T-helper 2 cell treated with Interferon-gamma antibody and Interleukin-4, amounts not matched to agents 5 μg/mL and 100 μg/mL, for 36 hours (primary cell): ENCODE results near the gene TBXAS1.

Experiments
- DNase-seq: peaks from one replicate; pipeline ENCODE4 v3.0.0; 2021; ENCODE audit warnings: low spot score
- H3K27ac Mint-ChIP-seq: one replicate; pipeline ENCODE4 v1.8.0; 2021; ENCODE audit warnings: mild to moderate bottlenecking, mixed read lengths
- H3K27me3 Mint-ChIP-seq: one replicate; pipeline ENCODE4 v1.8.0; 2021; ENCODE audit warnings: low read depth, mixed read lengths
- H3K36me3 Mint-ChIP-seq: one replicate; pipeline ENCODE4 v1.8.0; 2021; ENCODE audit warnings: low read depth, mixed read lengths
- H3K4me1 Mint-ChIP-seq: one replicate; pipeline ENCODE4 v1.8.0; 2021; ENCODE audit warnings: low read depth, mixed read lengths
- H3K4me3 Mint-ChIP-seq: one replicate; pipeline ENCODE4 v1.8.0; 2022; ENCODE audit warnings: mild to moderate bottlenecking, moderate library complexity, mixed read lengths
- H3K9me3 Mint-ChIP-seq: one replicate; pipeline ENCODE4 v1.8.0; 2021; ENCODE audit warnings: mixed read lengths

TBXAS1 gene

DNA sequence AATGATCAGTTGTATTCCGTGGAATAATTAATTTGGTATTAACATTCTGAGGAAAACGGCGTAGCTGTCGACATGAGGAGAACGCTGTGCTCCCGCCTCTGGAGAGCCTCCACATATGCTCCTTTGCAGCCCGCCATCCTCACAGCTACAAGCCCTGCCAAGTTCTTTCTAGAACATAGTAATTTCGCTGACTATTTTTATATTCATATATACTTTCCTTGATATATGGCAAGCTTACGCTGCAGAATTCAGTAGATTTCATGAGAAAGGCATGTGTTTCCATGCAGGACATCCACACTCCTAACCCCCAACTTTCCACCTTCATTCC is 45.2 kb downstream of the TBXAS1 start:
- Mint-ChIP-seq H3K27me3 (no peaks in the 10 kb centered on the region), H3K27ac (no peak overlapping the region), H3K36me3 (no peaks in the 10 kb centered on the region), H3K9me3 (no peaks in the 10 kb centered on the region), H3K4me1 (peaks cover 4% of the 10 kb centered on the region), H3K4me3 (no peak overlapping the region)
- DNase-seq, result no peak

DNA sequence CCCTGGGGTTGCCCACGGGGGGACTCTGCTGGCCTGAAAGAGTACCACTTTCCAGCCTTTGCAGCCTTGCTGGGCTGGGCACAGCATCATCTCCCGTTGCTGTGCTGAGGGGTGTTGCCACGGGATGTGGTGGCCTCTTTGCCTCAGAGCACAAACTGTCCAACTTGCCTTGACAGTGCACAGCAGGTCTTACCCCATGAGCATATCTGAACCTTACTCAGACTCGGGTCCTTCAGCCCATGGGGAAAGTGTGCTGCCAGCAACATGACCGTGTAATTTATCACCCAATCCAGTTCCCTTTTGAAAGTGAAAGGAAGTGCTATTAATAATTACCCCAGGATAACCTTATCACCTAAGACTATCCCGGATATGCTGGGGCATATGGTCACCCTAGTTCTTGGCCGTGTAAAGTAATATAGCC is 46.8 kb downstream of the TBXAS1 start:
- Mint-ChIP-seq H3K36me3 (no peaks in the 10 kb centered on the region), H3K4me3 (no peak overlapping the region), H3K27me3 (no peaks in the 10 kb centered on the region), H3K4me1 (peaks cover 2% of the 10 kb centered on the region), H3K9me3 (no peaks in the 10 kb centered on the region), H3K27ac (no peak overlapping the region)
- DNase-seq, result no peak

GRCh38 chr7:139876622-139877283 is 47.7 kb downstream of the TBXAS1 start:
- H3K4me3 Mint-ChIP-seq, result no peak overlapping the region
- peaks cover 2% of the 10 kb centered on the region for H3K4me1 Mint-ChIP-seq
- no peak for DNase-seq
- H3K36me3 Mint-ChIP-seq, result no peaks in the 10 kb centered on the region
- no peaks in the 10 kb centered on the region for H3K9me3 Mint-ChIP-seq
- no peaks in the 10 kb centered on the region for H3K27me3 Mint-ChIP-seq
- H3K27ac Mint-ChIP-seq, result no peak overlapping the region

- no peak overlapping the region for H3K4me3 Mint-ChIP-seq
- peaks cover 3% of the 10 kb centered on the region for H3K27me3 Mint-ChIP-seq
- no peak overlapping the region for H3K27ac Mint-ChIP-seq
- H3K4me1 Mint-ChIP-seq, result no peaks in the 10 kb centered on the region
- no peaks in the 10 kb centered on the region for H3K36me3 Mint-ChIP-seq
- no peaks in the 10 kb centered on the region for H3K9me3 Mint-ChIP-seq
- no peak for DNase-seq
Measured at GRCh38 chr7:139883814-139884213, 54.8 kb downstream of the TBXAS1 start.

DNA sequence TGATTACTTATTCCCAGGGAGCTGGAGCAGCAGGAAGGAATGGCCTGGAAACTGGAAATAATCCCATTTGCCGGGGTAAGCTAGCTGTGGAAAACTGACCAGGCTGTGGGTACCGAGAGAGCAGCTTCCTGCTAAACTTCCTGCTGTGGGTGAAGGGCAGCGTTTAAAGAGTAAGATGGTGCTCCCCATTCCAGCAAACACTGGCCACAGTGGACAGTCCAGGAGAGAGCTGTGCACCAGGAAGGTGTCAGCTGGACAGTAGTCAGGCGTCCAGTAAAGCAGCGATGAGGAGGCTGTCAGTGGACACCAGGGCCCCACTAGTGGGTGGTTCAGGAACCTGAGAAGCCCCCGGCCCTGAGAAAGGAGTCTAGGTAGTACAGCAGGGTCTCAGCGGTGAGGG is 55.4 kb downstream of the TBXAS1 start:
- Mint-ChIP-seq H3K9me3 (no peaks in the 10 kb centered on the region), H3K4me1 (no peaks in the 10 kb centered on the region), H3K4me3 (no peak overlapping the region), H3K36me3 (no peaks in the 10 kb centered on the region), H3K27me3 (peaks cover 3% of the 10 kb centered on the region), H3K27ac (no peak overlapping the region)
- no peak for DNase-seq

DNA sequence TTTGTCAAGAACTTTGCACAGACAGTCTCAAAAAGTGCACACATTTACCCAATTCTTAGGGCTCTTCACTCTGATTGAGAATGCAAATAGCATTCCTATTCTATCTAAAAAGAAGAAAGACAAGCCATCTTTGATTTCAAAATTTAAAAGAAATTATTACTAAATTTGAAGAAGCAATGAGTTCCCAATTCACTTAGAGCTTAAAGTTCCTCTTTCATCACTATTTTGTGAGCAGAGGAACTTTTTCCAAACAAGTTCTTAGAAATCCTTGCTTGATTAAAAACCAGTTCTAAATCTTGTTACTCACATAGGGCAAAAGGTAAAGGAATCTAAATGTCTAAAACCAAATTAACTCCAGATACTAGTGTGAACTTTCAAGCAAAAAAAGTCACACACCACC is 56.4 kb downstream of the TBXAS1 start:
- no peak overlapping the region for H3K4me3 Mint-ChIP-seq
- no peaks in the 10 kb centered on the region for H3K36me3 Mint-ChIP-seq
- H3K27ac Mint-ChIP-seq, result no peak overlapping the region
- H3K4me1 Mint-ChIP-seq, result no peaks in the 10 kb centered on the region
- no peak for DNase-seq
- peaks cover 3% of the 10 kb centered on the region for H3K27me3 Mint-ChIP-seq
- H3K9me3 Mint-ChIP-seq, result no peaks in the 10 kb centered on the region

DNA sequence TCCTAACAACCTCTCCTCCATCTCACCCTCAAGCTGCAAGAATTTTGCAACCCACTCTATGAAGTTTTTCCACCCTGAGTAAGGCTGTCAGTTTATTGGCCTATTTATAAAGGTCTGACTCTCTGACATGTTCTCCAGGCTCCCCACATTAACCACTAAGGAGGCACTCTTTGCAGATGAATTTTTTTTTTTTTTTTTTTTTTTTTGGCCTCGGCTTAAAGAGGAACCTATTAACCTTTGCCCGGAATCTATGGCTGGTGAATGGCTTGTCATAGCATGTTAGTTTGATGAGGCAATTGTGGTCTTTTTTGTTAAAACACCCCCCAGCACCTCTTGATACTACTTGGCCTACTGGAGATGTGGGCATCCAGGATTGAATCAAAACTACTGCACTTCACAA is 57.1 kb downstream of the TBXAS1 start:
- DNase-seq, result no peak
- H3K27ac Mint-ChIP-seq, result no peak overlapping the region
- no peaks in the 10 kb centered on the region for H3K4me1 Mint-ChIP-seq
- H3K4me3 Mint-ChIP-seq, result no peak overlapping the region
- no peaks in the 10 kb centered on the region for H3K9me3 Mint-ChIP-seq
- H3K36me3 Mint-ChIP-seq, result no peaks in the 10 kb centered on the region
- peaks cover 3% of the 10 kb centered on the region for H3K27me3 Mint-ChIP-seq

- Mint-ChIP-seq H3K36me3 (no peaks in the 10 kb centered on the region), H3K4me1 (no peaks in the 10 kb centered on the region), H3K9me3 (no peaks in the 10 kb centered on the region), H3K27ac (no peak overlapping the region), H3K4me3 (no peak overlapping the region), H3K27me3 (peaks cover 3% of the 10 kb centered on the region)
- DNase-seq, result no peak
Measured at GRCh38 chr7:139886899-139887298, 57.8 kb downstream of the TBXAS1 start.

- H3K36me3 Mint-ChIP-seq, result no peaks in the 10 kb centered on the region
- no peak overlapping the region for H3K4me3 Mint-ChIP-seq
- DNase-seq, result no peak
- no peaks in the 10 kb centered on the region for H3K4me1 Mint-ChIP-seq
- H3K9me3 Mint-ChIP-seq, result no peaks in the 10 kb centered on the region
- H3K27me3 Mint-ChIP-seq, result peaks cover 3% of the 10 kb centered on the region
- no peak overlapping the region for H3K27ac Mint-ChIP-seq
Measured at GRCh38 chr7:139887992-139888481, 59.0 kb downstream of the TBXAS1 start.

- H3K9me3 Mint-ChIP-seq, result no peaks in the 10 kb centered on the region
- H3K27ac Mint-ChIP-seq, result no peak overlapping the region
- peaks cover 3% of the 10 kb centered on the region for H3K27me3 Mint-ChIP-seq
- DNase-seq, result no peak
- no peaks in the 10 kb centered on the region for H3K4me1 Mint-ChIP-seq
- H3K4me3 Mint-ChIP-seq, result no peak overlapping the region
- no peaks in the 10 kb centered on the region for H3K36me3 Mint-ChIP-seq
Measured at GRCh38 chr7:139889186-139889871, 60.3 kb downstream of the TBXAS1 start.

GRCh38 chr7:139893461-139893860 is 64.4 kb downstream of the TBXAS1 start:
- Mint-ChIP-seq H3K36me3 (no peaks in the 10 kb centered on the region), H3K4me1 (no peaks in the 10 kb centered on the region), H3K9me3 (no peaks in the 10 kb centered on the region), H3K4me3 (no peak overlapping the region), H3K27ac (no peak overlapping the region), H3K27me3 (peaks cover 6% of the 10 kb centered on the region)
- DNase-seq, result no peak

DNA sequence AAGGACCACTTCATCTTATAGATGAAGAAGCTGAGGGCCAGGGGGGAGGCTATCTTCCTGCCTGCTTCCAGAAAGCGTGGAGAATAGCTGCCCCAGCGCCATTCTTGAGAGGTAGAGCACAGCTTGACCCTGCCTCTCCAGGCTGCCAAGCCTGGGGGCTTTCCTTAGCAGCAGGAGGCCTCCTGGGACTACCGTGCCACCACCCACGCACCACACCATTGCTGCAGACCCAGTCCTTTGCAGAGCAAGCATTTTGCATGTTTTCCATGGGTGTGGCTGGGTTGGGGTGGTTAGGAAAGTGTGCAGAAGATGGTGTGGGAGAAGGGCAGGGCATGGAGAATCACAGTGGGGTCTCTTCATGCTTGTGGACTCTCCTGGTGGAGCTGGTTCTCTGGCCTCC is 64.9 kb downstream of the TBXAS1 start:
- Mint-ChIP-seq H3K27me3 (peaks cover 3% of the 10 kb centered on the region), H3K4me3 (no peak overlapping the region), H3K4me1 (no peaks in the 10 kb centered on the region), H3K27ac (no peak overlapping the region), H3K36me3 (no peaks in the 10 kb centered on the region), H3K9me3 (no peaks in the 10 kb centered on the region)
- DNase-seq, result no peak

GRCh38 chr7:139895141-139895829 is 66.2 kb downstream of the TBXAS1 start:
- H3K4me3 Mint-ChIP-seq, result no peak overlapping the region
- no peaks in the 10 kb centered on the region for H3K36me3 Mint-ChIP-seq
- no peak overlapping the region for H3K27ac Mint-ChIP-seq
- no peaks in the 10 kb centered on the region for H3K9me3 Mint-ChIP-seq
- DNase-seq, result no peak
- H3K4me1 Mint-ChIP-seq, result no peaks in the 10 kb centered on the region
- peaks cover 3% of the 10 kb centered on the region for H3K27me3 Mint-ChIP-seq

- Mint-ChIP-seq H3K9me3 (no peaks in the 10 kb centered on the region), H3K4me3 (no peak overlapping the region), H3K36me3 (no peaks in the 10 kb centered on the region), H3K4me1 (no peaks in the 10 kb centered on the region), H3K27me3 (peaks cover 3% of the 10 kb centered on the region), H3K27ac (no peak overlapping the region)
- no peak for DNase-seq
Measured at GRCh38 chr7:139896288-139896687, 67.2 kb downstream of the TBXAS1 start.
